Measurements from ENCODE around the gene ZNF383.

DNA sequence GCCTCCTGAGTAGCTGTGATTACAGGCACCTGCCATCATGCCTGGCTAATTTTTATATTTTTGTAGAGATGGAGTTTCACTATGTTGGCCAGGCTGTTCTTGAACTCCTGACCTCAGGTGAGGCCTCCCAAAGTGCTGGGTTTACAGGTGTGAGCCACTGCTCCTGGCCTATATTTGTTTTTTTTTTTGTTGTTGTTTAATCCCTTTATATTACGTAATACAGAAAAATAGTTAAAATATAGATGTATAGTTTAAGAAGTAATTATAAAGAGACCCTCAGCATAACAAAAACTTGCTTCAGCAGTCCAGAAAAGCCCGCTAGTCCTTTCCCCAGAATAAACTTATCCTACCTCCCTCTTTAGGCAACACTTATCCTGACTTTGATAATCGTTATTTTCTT, 2.4 kb downstream of the ZNF383 start:
- TF ChIP-seq RFX5 (IDR thresholded peaks at IDR 0.05; ENCODE audit: low read length) (no peak), YY1 (IDR thresholded peaks at IDR 0.05; ENCODE audit: low read depth) (no peak), EZH2phosphoT487 (IDR thresholded peaks at IDR 0.05; ENCODE audit: borderline replicate concordance, low read depth) (no peak), EP300 (IDR thresholded peaks at IDR 0.05; ENCODE audit: borderline replicate concordance in 1 of 2, low read depth in 1 of 2, low read length in 1 of 2) (no peak), POLR2AphosphoS5 (IDR thresholded peaks at IDR 0.05; ENCODE audit: low read depth, low read length) (no peak)
- TF ChIP-seq, protein P1, sequence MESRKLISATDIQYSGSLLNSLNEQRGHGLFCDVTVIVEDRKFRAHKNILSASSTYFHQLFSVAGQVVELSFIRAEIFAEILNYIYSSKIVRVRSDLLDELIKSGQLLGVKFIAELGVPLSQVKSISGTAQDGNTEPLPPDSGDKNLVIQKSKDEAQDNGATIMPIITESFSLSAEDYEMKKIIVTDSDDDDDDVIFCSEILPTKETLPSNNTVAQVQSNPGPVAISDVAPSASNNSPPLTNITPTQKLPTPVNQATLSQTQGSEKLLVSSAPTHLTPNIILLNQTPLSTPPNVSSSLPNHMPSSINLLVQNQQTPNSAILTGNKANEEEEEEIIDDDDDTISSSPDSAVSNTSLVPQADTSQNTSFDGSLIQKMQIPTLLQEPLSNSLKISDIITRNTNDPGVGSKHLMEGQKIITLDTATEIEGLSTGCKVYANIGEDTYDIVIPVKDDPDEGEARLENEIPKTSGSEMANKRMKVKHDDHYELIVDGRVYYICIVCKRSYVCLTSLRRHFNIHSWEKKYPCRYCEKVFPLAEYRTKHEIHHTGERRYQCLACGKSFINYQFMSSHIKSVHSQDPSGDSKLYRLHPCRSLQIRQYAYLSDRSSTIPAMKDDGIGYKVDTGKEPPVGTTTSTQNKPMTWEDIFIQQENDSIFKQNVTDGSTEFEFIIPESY (IDR thresholded peaks at IDR 0.05; ENCODE audit: borderline replicate concordance, low read depth), result no peak

All from SK-N-SH (cell line).